T follicular helper cell (primary cell): ENCODE measurements around the gene COL12A1.

Experiments
- DNase-seq: peaks from one replicate; pipeline ENCODE4 v3.0.0-alpha.2; 2020; ENCODE audit warnings: low read depth
- total RNA-seq, 2 experiments: gene quantifications; one replicate each; lab custom pipeline; 2026; lab: John Stamatoyannopoulos, UW

Gene COL12A1
- total RNA-seq, result 0 reads per million in 2 experiments

GRCh38 chr6:75205776-75206575 is at the start of gene COL12A1:
TSS of gene COL12A1 (minus strand) at chr6:75206053. CDS start at chr6:75202792, 3,261 bp downstream.
- DNase-seq, result no peak

DNA sequence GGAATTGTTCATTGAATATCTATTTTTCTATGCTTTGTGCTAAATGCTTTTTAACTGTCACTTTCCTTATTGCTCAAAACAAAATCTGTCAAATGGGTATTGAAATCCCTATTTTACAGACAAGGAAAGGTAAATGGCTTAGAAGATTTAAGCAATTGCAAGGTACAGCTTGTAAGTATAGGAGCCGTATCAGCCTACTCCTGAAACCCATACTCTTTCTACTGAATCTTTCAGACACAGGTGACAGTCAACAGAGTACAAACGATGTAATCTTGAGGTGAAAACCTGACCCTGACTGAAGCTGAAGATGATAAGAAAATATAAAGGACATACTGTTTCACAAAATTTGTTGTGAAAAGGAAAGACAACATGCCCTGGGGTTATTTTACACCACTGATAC is 44.7 kb upstream of the COL12A1 start:
- DNase-seq, result no peak

DNA sequence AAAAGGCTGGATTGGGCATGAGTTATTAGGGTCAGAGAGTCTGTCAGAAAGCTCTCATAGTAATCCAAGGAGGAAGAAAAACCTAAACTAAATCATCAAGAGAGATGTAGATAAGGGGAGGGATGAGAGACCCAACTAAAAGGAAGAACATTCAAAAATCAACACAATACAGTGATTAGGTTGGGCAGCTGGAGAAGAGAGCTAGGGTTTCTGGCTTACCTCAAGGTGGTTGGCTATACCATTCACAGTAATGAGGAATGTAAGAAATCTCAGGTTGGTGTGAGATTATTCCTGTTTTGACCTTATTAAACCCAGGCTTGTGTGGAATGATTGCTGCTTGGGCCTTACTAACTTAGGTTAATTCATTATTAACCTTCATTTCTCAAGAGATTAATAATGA is 44.0 kb upstream of the COL12A1 start:
- DNase-seq, result no peak

GRCh38 chr6:75246386-75246785 is 40.5 kb upstream of the COL12A1 start:
- no peak for DNase-seq

GRCh38 chr6:75244063-75244584 is 38.3 kb upstream of the COL12A1 start:
- DNase-seq, result no peak

- DNase-seq, result peak; percentile 75
These were observed 37.6 kb upstream of the COL12A1 start, which contains the start of gene COX7A2 for GRCh38 chr6:75243333-75244062. TSS of gene COX7A2 (minus strand) at chr6:75243801. CDS start at chr6:75243734, 67 bp downstream.

- DNase-seq, result no peak
These were observed 30.8 kb upstream of the COL12A1 start for GRCh38 chr6:75236630-75237029.

- no peak for DNase-seq
These were observed 29.4 kb upstream of the COL12A1 start for GRCh38 chr6:75235271-75235670.

- DNase-seq, result no peak
These were observed 28.4 kb upstream of the COL12A1 start for GRCh38 chr6:75234126-75234865.

DNA sequence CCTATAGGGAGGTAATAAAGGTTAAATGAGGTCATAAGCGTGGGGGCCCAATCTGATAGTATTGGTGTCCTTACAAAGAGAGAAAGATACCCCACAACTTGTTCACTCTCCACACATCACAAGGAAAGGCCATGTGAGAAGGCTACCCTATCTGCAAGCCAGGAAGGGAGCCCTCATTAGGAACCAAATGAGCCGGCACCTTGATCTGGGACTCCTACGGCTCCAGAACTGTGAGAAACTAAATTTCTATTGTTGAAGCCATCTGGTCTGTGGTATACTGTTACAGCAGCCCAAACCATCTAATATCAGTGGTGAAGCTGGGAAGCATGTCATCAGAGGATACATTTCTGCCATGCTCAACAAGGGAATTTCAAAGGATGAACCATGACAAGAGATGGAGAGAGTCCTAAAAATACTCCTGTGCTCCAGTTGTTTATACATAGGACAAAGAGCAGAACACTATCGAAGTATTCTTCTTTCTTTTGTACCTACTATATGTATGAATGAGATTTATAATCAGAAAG is 27.3 kb upstream of the COL12A1 start:
- DNase-seq, result no peak

- DNase-seq, result no peak
These were observed 24.9 kb upstream of the COL12A1 start for GRCh38 chr6:75230484-75231325.

DNA sequence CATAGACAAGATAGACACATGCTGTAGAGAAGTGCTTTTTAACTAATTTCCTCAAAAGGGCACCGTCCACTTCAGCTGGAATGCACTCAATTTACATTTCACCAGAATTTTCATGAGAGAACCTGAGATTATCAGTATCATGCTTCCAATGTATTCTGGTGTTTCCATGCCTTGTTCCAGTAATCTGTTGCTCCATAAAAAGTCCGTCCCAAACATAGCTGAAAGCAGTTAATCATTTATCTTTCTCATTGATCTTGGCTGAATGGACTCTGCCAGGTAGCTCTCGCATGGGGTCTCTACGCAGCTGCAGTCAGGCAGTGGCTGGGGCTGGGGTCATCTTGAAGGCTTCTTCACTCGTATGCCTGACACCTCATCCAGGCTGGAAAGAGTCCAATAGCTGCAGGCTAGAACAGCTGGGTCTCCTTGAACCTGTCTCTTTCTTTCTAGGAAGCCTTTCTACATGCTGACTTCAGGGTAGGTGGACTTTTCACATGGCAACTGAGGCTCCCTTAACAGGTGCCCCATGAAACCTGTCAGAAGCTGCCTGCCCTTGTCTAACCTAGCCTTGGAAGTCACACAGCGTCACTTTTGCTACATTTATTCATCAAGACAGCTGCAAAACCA is 18.6 kb upstream of the COL12A1 start:
- no peak for DNase-seq

DNA sequence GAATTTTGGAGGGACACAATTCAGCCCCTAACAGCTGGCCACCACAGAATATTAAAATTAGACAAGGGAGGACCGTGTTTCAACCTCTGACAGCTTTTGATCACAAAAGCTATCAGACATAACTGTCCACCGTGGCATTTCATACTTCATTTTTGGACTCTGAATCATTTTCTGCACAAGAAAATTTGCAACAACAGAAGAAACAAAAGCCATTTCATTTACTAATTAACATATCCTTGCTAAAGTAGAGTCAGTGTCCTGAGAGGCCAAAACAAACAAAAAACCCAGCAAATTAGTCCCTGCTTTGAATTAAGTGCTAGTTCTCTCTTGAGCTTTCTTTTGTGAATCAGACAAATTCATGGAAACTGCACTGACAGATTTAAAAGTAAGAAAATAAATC is 17.6 kb upstream of the COL12A1 start:
- DNase-seq, result no peak

GRCh38 chr6:75222261-75222660 is 16.4 kb upstream of the COL12A1 start:
- DNase-seq, result no peak

- no peak for DNase-seq
These were observed 15.3 kb upstream of the COL12A1 start for GRCh38 chr6:75221116-75221515.

GRCh38 chr6:75220357-75220756 is 14.5 kb upstream of the COL12A1 start:
- DNase-seq, result no peak

GRCh38 chr6:75219263-75219662 is 13.4 kb upstream of the COL12A1 start:
- no peak for DNase-seq

GRCh38 chr6:75217193-75217592 is 11.3 kb upstream of the COL12A1 start:
- no peak for DNase-seq

DNA sequence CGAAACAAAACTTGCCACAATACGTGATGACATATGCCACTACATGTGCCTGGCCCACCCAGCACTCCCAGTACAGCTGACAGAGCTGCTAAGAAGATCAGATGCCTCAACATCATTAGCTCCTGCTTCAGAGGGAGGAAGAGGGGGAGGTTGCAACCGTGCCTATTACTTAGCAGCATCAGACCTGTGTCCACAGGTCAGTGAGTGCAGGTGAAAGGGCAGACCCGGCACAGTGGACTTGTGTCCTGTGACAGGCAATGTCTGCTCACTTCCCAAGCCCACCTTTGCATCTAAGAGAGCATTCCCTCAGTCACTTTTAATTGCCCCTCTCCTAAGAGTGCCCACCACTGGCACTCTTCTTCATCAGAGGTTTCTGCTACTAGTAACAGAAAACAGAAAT is 9.4 kb upstream of the COL12A1 start:
- DNase-seq, result no peak

DNA sequence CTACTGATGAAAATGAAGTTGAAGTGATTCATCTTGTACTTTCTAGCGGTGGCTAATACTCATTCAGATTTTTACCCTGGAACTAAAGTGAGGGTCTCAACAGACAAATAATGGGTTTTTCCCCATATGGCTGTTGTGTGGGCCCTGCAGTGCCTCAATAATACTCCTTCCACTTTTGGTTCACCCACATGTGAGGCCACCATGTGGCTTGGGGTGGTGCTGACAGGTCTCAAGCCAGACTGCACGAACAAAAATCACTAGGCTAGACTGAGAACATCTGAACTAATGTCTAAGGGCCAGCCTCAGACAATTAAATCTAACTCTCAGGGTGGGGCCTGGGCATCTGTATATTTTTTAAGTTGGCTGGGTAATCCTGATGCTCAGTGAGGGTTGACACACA is 7.9 kb upstream of the COL12A1 start:
- no peak for DNase-seq

DNA sequence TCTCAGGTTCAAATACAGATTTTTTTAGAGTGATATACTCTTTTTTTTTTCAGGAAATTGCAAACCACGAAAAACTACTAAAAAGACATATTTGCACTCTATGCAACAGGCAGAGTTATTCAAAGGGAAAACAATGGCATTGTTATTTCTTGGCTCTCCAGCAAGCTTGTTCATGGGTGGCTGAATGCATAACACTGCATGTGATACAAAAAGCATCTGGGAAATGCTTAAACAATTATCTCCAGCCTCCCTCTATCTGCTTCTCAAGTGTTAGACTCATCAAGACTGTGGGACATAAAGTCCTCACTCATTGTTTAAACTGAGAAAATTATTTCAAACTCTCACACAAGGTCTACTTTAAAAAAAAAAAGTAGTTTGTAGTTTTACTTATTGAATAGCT is 7.3 kb upstream of the COL12A1 start:
- no peak for DNase-seq
